Panc1 (cell line): Measurements from ENCODE around the gene RPL7L1. TPM values are rescaled to one million over a fixed set of nuclear protein-coding genes. Genes with fewer than 3 reads are reported as not detected.

Source experiments
- ATAC-seq: fragments of 200-7000 bp; cut with Tn5 transposase; 2 replicates; pipeline ENCODE4 v1.9.1; 2020; ENCODE audit warnings: mild to moderate bottlenecking, moderate library complexity
- BruUV-seq: library from RNA; stranded (reverse); fragments of 400-500 nt; replicated peaks from 2 replicates; lab custom pipeline; 2021; lab: Mats Ljungman, UMichigan
- CTCF ChIA-PET: fragments of 300-600 bp; sonication (Branson Sonifier 250); formaldehyde crosslinking; loops from one replicate; lab custom pipeline; 2022; ENCODE audit warnings: antibody characterized with exemption; lab: Charles Lee
- POLR2A ChIA-PET: fragments of 300-600 bp; sonication (Branson Sonifier 250); formaldehyde crosslinking; loops from one replicate; lab custom pipeline; 2022; ENCODE audit warnings: antibody characterized with exemption; lab: Charles Lee
- DNase-seq: peaks from one replicate; pipeline ENCODE4 v3.0.0-alpha.2; 2010; ENCODE audit warnings: low read depth, low spot score
- H3K27ac ChIP-seq: 2 replicates; pipeline ENCODE4 v1.5.1; 2011; ENCODE audit warnings: mild to moderate bottlenecking, low read length, inconsistent platforms
- H3K27me3 ChIP-seq: fragments of 200-500 bp; sonication (Bioruptor generic); 2 replicates; pipeline ENCODE4 v1.6.0; 2014; ENCODE audit warnings: low read length, inconsistent platforms; ENCODE audit not compliant: control insufficient read depth, insufficient read depth
- H3K36me3 ChIP-seq: fragments of 200-500 bp; sonication (Bioruptor generic); 2 replicates; pipeline ENCODE4 v1.5.1; 2014; ENCODE audit warnings: inconsistent platforms, mild to moderate bottlenecking, low read length, moderate library complexity; ENCODE audit not compliant: control insufficient read depth, insufficient read depth
- H3K4me1 ChIP-seq: 2 replicates; pipeline ENCODE4 v1.5.1; 2011; ENCODE audit warnings: inconsistent platforms, mild to moderate bottlenecking, low read length, moderate library complexity; ENCODE audit not compliant: control insufficient read depth, insufficient read depth
- H3K4me3 ChIP-seq, 2 experiments: 2 replicates each; pipeline ENCODE4 v1.5.1; 2011 to 2012; ENCODE audit warnings: low read depth in 2 of 2, low read length in 2 of 2, mild to moderate bottlenecking in 2 of 2, inconsistent platforms in 1 of 2, moderate library complexity in 1 of 2
- H3K9me3 ChIP-seq: fragments of 200-500 bp; sonication (Bioruptor generic); 2 replicates; pipeline ENCODE4 v1.5.1; 2014; ENCODE audit warnings: low read depth, mild to moderate bottlenecking, inconsistent platforms, low read length, moderate library complexity; ENCODE audit not compliant: control insufficient read depth, insufficient read depth
- POLR2AphosphoS5 ChIP-seq: IDR thresholded peaks from 2 replicates; pipeline ENCODE4 v1.6.1; 2012; ENCODE audit warnings: mild to moderate bottlenecking, low read depth, low read length, moderate library complexity
- REST ChIP-seq, 2 experiments: IDR thresholded peaks; 2 replicates each; pipeline ENCODE4 v1.6.1; 2011 to 2012; ENCODE audit warnings: low read depth in 2 of 2, control low read depth in 1 of 2, low read length in 1 of 2, mild to moderate bottlenecking in 1 of 2, moderate library complexity in 1 of 2; ENCODE audit not compliant: insufficient read depth in 1 of 2
- SIN3A ChIP-seq: IDR thresholded peaks from 2 replicates; pipeline ENCODE4 v1.6.1; 2012; ENCODE audit warnings: low read depth, mild to moderate bottlenecking, low read length, moderate library complexity, borderline replicate concordance; ENCODE audit not compliant: insufficient read depth
- TCF7L2 ChIP-seq: IDR thresholded peaks from 2 replicates; pipeline ENCODE4 v1.6.1; 2011; ENCODE audit warnings: mild to moderate bottlenecking, low read depth, low read length, inconsistent platforms
- in situ Hi-C: cut with HindIII; loops from 2 replicates; pipeline ENCODE4 v1.10.0; 2016; ENCODE audit warnings: low sequenced_read_pairs, low pct_unique_long_range_greater_than_20kb
- intact Hi-C: fragments of 100-400 bp; cut with micrococcal nuclease; formaldehyde crosslinking; loops from one replicate; pipeline ENCODE4 v1.10.0; 2022; ENCODE audit not compliant: unreplicated experiment
- total RNA-seq: library from RNA; stranded (reverse); gene quantifications from one replicate; pipeline ENCODE4 v1.2.1, GENCODE V29; 2021; ENCODE audit not compliant: unreplicated experiment
- TF ChIP-seq, protein P1 (sequence below): fragments of 450-650 bp; IDR thresholded peaks from 2 replicates; pipeline ENCODE4 v1.5.1; 2017; ENCODE audit warnings: mild to moderate bottlenecking

Gene RPL7L1
- total RNA-seq, 1 experiment from 2014 or later = 109 TPM

DNA sequence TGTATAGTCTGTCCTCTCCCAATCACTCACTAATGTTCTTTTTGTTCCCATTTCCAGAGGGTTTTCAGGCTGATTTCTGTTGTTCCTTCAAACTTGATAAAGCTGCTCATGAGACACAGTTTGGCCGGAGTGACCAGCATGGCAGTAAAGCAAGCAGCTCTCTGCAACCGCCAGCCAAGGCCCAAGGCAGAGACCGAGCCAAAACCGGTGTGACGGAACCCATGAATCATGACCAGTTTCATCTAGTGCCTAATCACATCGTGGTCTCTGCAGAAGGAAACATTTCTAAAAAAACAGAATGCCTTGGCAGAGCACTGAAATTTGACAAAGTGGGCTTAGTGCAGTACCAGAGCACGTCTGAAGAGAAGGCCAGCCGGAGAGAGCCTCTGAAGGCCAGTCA is 14.8 kb upstream of the RPL7L1 start:
- H3K27me3 ChIP-seq = no peaks in the 10 kb centered on the region
- CTCF ChIA-PET = no interaction called here
- no TSS peak for BruUV-seq

GRCh38 chr6:42870145-42870936 is 9.1 kb upstream of the RPL7L1 start:
- no TSS peak for BruUV-seq
- no peak overlapping the region for H3K27ac ChIP-seq
- POLR2A ChIA-PET = interaction anchor here (0.6 kb wide), 1 partner anchor 52 kb away, joined by 11 read pairs; no protein-coding TSS in a partner anchor
- ATAC-seq (peak; percentile 60; the same call in 1 of the 2 replicates), DNase-seq (no peak)
- intact Hi-C loops (no loop called here), in situ Hi-C loops (no loop called here)
- H3K36me3 ChIP-seq = peaks cover 2% of the 10 kb centered on the region; the same call in 1 of the 2 replicates
- CTCF ChIA-PET = no interaction called here
- no peaks in the 10 kb centered on the region for H3K9me3 ChIP-seq
- no peak overlapping the region for H3K4me3 ChIP-seq
- no peak for TF ChIP-seq SIN3A
- no peak for TF ChIP-seq REST (IDR thresholded peaks at IDR 0.05; ENCODE audit: insufficient read depth in 1 of 2, low read depth in 2 of 2, low read length in 1 of 2)
- TF ChIP-seq TCF7L2 = no peak
- TF ChIP-seq, protein P1, sequence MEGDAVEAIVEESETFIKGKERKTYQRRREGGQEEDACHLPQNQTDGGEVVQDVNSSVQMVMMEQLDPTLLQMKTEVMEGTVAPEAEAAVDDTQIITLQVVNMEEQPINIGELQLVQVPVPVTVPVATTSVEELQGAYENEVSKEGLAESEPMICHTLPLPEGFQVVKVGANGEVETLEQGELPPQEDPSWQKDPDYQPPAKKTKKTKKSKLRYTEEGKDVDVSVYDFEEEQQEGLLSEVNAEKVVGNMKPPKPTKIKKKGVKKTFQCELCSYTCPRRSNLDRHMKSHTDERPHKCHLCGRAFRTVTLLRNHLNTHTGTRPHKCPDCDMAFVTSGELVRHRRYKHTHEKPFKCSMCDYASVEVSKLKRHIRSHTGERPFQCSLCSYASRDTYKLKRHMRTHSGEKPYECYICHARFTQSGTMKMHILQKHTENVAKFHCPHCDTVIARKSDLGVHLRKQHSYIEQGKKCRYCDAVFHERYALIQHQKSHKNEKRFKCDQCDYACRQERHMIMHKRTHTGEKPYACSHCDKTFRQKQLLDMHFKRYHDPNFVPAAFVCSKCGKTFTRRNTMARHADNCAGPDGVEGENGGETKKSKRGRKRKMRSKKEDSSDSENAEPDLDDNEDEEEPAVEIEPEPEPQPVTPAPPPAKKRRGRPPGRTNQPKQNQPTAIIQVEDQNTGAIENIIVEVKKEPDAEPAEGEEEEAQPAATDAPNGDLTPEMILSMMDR = no peak
- TF ChIP-seq POLR2AphosphoS5 = no peak
- no peaks in the 10 kb centered on the region for H3K4me1 ChIP-seq
- H3K27me3 ChIP-seq = no peaks in the 10 kb centered on the region

More for the DNA sequence above, 14.8 kb upstream of the RPL7L1 start:
- DNase-seq = no peak
- no peak overlapping the region for H3K27ac ChIP-seq
- no peak for ATAC-seq
- POLR2A ChIA-PET = no interaction called here
- intact Hi-C loops = no loop called here
- in situ Hi-C loops = no loop called here
- no peak overlapping the region for H3K4me3 ChIP-seq
- H3K36me3 ChIP-seq = peaks cover 2% of the 10 kb centered on the region
- no peaks in the 10 kb centered on the region for H3K9me3 ChIP-seq
- TF ChIP-seq TCF7L2 = no peak
- no peak for TF ChIP-seq SIN3A
- TF ChIP-seq, protein P1 = no peak
- no peak for TF ChIP-seq REST (IDR thresholded peaks at IDR 0.05; ENCODE audit: insufficient read depth in 1 of 2, low read depth in 2 of 2, low read length in 1 of 2)
- no peak for TF ChIP-seq POLR2AphosphoS5
- no peaks in the 10 kb centered on the region for H3K4me1 ChIP-seq
